GM19193 (cell line): ENCODE results near the gene UBR4.

Experiments
- POLR2A ChIP-seq: IDR thresholded peaks from 4 replicates; pipeline ENCODE4 v1.6.1; 2011; ENCODE audit not compliant: insufficient read depth, insufficient read length; ENCODE audit errors: extremely low read depth

UBR4 gene

GRCh38 chr1:19055001-19055400, 155.1 kb downstream of the UBR4 start:
- TF ChIP-seq POLR2A: no peak

GRCh38 chr1:19054216-19054615, 155.8 kb downstream of the UBR4 start:
- TF ChIP-seq POLR2A: no peak

DNA sequence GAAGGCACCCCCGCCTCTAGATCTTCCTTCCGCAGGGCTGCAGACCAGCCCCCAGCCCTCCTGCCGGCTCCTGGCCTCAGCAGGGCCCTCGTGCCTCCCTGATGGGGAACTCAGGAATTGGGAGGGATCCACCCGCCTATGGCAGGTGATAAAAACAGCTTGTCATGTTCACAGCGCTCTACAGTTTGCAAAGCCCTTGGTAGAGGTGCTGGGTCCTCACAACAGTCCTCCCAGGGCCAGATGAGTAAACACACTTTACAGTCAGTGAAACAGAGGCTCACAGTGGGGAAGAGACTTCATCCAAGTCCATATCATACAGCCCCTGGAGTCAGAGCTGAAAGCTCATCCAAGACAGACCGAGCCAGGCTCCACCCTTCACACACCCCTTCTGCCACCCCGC, 156.6 kb downstream of the UBR4 start:
- no peak for TF ChIP-seq POLR2A

DNA sequence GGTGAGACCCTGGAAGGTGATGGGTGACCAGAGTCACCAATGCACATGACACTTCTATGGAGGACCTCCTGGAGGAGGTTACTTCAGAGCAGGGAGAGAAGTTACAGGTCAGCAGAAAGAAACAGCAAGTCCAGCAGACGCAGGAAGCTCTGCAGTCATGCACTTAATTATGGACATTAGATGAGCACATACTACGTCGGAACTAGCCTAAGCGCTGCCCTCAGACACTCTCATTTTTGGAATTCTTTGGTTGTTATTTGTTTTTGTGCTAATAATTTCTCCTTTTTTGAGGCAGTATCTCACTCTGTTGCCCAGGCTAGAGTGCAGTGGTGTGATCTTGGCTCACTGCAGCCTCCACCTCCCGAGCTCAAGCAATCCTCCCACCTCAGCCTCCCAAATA, 160.3 kb downstream of the UBR4 start:
- no peak for TF ChIP-seq POLR2A

GRCh38 chr1:19049128-19049768, 160.8 kb downstream of the UBR4 start:
- no peak for TF ChIP-seq POLR2A

DNA sequence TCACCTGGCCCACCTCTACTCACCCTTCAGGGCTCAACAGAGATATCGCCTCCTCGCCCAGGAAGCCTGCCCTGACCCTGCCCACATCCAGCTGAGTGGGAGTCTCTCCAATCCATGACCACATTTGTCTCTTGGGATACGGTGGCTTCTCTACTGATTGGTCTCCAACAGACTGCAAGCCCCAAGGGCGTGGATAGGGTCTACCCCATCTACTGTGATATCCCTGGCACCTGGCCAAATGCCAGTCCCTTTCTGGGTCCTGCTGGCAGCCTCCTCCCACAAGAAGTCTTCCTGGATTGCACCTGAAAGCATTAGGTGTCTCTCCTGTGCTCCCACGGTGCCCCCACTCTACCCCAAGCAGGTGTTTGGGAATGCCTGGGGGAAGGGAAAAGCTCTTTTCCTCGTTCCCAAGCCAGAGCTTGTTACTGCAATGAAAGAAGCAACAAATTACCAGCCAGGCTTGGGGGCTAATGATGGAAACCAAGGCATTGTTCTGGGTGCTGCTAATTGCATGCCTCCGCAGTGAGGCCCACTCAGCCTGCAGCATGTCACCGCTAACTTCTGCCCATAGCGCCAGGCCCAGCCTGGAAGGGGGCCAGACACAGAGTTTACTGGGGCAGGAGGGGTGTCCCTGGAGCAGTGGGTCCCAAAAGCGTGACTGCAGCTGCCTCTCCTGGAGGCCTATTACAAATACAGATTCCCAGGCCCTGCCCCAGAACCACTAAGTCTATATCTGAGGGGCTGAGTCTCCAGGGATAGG, 162.9 kb downstream of the UBR4 start:
- TF ChIP-seq POLR2A: no peak

DNA sequence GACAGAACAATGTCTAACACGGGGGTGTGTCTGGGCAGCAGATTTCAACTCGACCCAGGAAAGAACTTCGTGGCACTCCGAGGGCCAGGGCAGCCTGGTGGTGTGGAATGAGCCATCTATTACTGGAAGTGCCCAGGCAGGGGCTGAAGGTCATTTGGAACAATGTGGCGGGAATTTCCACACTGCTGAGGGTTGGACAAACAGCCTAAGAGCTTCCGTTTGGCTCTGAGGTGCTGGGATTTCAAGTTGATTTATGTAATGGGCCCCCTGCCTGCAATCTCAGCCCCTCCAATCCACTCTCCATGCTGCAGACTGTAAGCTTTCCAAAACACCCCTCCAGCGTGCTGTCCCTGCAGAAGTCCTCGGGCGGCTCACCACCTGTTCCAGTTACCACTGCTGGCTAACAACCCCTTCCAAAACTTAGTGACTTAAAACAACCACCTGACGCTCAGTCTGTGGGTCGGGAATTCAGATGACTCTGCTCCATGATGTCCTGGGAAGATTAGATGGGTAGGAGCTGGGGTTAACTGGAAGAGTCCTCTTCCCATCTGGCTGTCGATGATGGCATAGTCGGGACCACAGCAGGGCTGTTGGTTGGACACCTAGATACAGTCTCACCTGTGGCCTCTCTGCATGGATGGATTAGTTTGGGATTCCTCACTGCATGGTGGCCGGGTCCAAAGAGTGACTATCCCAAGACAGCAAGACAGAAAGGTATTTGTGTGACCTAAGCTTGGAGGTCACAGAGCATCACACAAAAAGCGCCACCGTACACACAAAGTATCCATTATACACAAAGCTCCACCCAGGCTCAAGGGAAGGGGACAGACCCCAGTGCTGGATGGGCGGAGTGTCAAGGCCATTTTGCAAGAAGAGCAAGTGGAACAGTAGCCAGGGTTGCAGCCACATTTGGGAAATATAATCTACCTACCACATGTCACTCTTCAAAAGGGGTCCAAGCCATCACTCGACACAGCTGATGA, 163.9 kb downstream of the UBR4 start:
- no peak for TF ChIP-seq POLR2A

GRCh38 chr1:19044975-19045831, 164.9 kb downstream of the UBR4 start:
- no peak for TF ChIP-seq POLR2A

DNA sequence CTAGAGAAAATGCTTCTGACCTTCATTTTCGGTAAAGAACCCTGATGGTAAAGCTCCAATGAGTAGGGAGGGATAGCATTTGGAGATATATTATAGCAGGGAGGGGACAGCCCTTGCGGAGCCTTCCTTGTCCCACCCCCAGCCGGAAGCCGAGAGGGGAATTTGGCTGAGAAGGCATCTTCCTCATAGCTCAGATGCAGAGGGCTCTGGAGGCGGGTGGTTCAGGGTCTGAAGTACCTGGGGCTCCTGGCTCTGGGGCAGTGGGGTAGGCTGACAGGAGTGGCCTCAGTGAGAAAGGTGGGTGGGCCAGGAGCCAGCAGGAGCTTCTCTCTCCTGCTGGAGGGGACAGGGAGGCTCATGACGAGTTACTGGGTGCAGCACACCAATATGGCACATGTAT, 165.6 kb downstream of the UBR4 start:
- no peak for TF ChIP-seq POLR2A

GRCh38 chr1:19043579-19044443, 166.3 kb downstream of the UBR4 start:
- no peak for TF ChIP-seq POLR2A

DNA sequence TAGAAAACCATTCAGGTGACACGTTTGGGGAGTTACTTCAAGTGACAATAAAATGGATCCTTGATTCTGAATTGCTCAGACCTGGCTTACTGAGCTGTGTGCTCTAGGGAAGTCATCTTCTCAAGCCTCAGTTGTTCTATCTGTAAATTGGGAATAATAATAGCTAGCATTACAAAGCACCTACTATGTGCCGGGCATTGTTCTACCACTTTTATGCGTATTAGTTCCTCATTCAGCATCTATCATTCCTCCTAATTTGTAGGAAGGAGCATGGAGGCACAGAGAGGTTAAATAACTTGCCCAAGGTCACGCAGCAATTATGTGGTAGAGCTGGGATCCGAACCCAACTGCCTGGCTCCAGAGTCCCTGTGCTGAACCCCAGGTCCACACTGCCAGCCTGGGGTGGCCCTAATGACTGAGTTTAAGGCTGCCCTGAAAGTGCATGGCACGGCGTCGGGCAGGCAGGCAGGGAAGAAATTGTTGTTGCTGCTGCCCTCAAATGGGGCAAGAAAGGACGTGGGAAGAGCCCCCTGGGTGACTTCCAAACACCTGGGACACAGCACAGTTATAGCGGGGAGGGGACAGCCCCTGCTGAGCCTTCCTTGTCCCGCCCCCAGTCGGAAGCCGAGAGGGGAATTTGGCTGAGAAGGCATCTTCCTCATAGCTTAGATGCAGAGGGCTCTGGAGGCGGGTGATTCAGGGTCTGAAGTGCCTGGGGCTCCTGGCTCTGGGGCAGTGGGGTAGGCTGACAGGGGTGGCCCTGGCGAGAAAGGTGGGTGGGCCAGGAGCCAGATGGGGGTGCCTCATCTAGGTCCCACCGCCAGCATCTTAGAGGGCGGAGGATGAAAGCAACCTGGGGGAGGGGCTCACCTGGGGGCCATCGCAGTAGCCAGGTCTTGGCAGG, 167.1 kb downstream of the UBR4 start:
- no peak for TF ChIP-seq POLR2A

- no peak for TF ChIP-seq POLR2A
These were observed 169.9 kb downstream of the UBR4 start for GRCh38 chr1:19040010-19040680.
